NCI-H2196 (cell line): ENCODE measurements around the gene FOXP2.
"Not testable (repeated sequence)": the region's sequence is repeated elsewhere in the genome, so short reads cannot be mapped to it uniquely, and the experiment has no call there.

ENCODE experiments used
- DNase-seq: peaks from one replicate; lab custom pipeline; 2025; ENCODE audit not compliant: unreplicated experiment; lab: John Stamatoyannopoulos, UW

The FOXP2 gene

DNA sequence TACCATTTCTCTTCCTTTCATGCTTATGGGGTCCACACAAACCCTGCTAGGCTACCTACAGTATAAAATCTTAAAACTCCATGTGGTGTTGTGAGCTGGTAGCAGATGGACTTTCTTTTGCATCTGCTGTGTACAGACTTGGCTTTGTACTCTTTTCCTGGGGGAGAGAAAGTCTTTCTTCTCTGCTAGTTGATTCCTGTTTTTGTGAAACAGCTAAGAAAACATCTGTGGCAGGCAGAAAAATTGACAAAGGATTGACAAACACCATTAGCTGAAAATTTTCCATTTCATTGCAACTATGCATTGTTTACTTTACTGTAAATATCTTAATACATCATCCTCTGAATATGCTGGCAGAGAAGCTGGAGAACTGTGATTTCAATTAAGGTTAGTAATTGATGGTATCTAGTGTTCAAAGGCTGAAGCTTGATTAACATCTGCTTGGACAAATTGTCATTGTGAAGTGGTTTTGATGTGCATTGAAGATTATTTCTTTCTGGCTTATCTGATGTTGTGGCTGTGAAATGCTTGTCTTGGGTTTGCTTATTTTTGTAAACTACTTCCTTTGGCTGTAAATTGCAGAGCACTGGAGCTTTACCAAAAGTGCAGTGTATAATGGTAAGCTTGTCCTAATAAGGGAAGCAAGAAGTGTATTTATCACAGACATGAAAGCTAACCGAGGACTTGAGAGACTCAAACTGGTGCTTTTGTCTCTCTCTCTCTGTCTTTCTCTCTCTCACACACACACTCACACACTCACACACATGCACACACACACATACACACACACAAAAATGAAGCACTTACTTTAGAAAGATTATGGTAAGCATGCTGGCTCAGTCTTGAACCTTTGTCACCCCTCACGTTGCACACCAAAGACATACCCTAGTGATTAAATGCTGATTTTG lies at the start of gene FOXP2:
Gene FOXP2, plus strand, starts transcription at position 660 of the 908 bp plus-strand sequence. CDS start 11,697 bp downstream, outside the sequence.
- no peak for DNase-seq

DNA sequence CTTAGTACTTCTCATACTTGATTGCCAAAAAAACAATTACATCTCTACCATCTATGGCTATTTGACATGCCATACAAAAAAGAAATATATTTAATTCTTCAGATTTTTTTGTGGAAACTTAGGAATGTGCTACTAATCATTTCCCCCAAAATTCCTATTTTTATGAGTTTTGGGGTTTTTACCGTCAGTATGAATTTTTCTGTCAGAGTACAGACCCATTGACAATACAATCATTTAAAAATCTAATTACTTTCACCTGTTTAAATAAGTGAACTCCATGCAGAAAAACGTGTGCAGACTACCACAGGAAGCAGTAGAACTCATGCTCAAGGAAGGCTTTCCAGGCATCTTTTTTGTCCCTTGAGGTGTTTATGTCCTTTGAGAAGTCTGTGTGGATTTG lies 48.8 kb upstream of the FOXP2 start:
- no peak for DNase-seq

DNA sequence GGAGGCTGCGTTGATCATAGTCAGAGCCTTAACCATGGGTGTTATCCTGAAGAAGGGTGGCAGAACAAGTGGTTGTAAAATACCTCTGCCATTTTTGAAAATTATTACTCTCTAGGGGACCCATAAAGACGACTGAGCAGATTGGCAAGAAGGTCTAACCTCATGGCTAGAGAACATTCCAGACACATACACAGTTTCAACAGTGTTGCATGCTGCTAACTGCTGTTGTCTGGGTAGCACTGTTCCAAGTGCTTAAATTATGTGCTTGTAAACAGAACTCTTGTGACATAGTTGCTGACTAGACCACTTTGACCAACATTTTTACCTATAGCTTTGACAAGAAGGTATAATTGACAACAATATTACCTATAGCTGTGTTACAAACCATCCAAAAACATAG lies 46.1 kb upstream of the FOXP2 start:
- no peak for DNase-seq

DNA sequence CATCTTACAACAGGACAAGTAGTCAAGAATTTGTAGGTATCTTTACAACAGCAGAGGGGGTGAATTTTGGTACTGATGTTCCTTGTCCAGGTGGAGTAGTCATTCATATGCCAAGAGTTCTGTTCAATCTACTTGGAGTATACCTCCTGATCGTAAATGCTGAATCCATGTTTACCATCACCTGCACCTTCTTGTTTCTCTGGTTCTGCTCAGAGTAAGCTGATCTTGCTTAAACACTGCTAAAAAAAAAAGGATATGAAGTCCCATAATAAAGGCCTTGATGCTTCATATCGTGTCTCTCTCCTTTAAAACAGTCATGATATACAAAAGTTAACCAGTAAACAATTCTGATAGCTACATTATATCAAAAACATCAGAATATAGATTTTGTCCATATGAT lies 45.3 kb upstream of the FOXP2 start:
- no peak for DNase-seq

DNA sequence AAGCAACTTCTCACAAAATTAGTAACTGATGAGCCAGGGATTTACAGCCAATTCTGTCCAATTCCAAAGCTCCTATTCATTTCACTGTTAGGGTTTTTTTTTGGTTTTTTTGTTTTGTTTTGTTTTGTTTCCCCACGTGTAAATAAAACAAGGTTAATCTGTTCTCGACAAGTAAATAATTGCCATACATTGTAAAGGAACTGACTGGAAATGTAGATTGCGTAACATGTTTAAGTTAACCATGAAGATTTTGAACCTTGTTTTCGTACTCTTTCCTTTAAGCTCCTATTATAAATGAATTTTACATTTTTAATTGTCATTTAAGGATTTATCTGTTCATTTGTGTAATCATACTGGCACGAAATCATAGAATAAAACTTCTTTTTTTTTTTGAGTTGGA lies 42.0 kb upstream of the FOXP2 start:
- DNase-seq, result no peak

DNA sequence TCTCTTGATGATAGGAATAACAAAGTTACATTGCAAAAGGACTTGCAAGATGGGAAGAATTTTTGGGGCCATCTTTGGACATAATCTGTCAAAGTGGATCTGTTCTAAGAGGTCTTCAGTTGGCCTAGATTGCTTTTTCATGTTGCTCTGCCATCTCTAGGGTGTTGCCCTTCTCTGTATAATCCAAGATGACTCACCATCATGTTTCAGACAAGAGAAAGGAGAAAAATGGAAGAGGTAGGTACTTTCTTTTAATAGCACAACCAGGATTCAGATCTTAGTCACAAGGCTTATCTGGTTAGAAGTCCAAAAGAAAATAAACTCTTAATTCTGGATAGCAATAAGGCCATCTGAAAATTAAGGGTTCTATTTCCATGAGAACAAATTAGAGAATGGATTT lies 38.7 kb upstream of the FOXP2 start:
- DNase-seq, result no peak

DNA sequence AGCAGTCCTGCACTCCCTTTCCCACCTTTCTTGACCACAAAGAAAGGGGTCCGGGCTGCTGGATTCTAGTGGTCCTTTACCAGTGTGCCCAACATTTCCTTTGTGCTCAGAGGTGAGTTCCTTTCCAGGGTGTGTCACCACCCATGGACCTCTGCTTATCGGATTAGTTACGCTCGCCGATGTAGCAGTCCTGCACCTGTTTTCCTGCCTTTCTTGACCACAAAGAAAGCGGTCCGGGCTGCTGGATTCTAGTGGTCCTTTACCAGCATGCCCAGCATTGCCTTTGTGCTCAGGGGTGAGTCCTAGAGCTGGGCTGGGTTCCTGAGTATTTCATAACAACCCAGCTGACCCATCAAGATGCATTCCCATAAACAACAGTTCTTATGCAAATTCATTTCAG lies 30.7 kb upstream of the FOXP2 start:
- DNase-seq, result not testable (repeated sequence)

DNA sequence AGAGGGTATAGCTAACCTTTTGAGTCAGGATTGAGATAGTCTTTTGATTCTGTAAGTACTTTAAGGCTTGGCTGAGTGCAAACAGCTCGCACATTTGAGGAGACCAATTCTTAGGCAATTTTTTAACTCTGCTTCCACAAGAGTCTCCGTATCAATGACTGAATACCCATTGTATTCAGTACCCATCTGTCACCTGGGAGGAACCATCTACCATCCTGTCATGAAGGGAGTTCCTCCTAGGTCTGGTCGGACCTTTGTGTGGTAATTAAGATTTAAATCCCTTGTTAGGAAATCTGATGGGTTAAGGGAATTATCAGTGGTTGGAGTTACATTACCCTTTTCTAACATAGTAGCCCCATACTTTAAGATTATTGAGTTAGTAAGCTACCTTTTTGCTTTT lies 30.3 kb upstream of the FOXP2 start:
- not testable (repeated sequence) for DNase-seq

DNA sequence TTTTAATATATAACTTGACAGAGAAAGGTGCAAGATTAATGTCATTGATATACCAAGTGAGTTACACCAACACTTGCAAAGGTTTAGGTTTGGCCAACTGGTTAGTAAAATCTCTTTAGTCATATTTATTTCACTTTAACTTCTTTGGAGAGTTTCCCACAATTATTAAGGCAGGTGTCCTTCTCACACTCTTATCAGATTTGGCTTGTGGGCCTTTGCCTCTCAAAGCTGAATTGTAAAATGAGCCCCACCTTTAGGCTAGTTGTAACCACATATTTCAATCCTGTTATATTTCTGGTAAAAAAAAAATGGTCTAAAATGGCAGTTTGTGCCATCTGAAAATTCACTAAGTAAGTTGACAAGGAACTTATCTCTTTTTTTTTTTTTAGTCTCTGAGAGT lies 26.6 kb upstream of the FOXP2 start:
- DNase-seq, result no peak

DNA sequence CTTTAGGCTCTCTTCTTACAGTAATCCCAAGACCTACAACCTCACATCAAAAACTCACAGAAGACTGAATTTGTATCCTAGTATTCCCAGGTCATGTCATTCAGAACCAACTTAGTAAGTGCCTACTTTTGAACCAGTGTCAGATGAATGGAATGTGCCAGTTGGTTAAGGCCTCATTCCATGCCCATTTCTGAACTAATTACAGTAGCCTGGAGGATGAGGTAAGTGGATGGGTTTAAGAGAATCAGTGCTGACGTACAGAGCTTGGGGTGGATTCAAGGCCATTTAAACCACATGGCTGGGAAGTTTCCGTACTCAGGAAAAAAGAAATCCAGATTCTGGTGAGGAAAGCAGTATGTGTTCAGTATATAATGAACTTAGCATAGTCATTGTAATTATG lies 21.9 kb upstream of the FOXP2 start:
- DNase-seq, result no peak

DNA sequence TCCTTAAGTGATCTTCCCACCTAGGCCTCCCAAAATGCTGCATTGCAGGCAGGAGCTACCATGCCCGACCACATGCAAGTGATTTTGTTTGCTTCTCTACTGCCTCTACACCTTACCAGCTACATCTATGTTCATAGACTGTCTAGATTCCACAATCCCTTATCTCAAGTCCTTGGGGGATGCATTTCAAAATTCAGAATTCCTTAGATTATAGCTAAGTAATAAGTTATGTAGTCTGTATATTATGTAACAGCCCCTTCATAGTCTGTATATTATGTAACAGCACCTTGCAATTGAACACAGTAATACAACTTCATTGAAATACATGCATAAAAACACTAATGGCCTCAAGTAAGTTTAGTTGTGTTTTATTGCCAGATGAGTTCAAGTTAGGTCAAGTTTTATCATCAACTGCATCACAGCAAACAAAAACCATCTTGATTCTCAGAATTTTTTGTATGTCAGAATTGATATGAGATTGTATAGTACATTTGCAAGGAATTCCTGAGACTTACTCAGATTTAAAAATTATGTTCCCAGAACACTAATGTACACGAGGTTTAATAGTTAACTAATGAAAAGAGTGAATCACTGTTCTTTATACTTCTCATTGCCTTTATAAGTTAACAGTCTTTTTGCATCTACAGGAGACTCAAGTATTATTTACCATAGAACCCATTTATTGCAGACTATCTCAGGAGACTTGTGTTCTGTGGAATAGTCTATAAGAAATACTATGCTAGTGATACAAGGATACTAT lies 11.6 kb upstream of the FOXP2 start:
- DNase-seq, result no peak

DNA sequence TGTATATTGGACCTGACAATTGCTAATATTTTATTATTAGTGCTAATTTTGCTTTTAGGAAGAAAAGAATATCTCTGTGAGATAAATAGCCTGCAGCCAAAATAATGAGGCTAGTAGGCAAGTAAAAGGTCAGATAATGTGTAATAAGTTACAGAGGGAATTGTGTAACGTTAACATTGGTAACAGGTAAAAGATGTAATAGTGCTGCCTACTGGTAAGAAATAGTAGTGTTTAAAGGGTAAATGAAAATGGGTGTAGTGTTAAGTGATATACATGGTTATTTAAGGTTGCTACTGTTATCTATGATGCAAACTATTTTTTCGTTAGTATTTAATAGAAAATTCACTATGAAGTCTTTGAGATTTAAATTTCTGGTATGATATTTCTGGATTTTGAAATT lies 9.2 kb upstream of the FOXP2 start:
- no peak for DNase-seq

DNA sequence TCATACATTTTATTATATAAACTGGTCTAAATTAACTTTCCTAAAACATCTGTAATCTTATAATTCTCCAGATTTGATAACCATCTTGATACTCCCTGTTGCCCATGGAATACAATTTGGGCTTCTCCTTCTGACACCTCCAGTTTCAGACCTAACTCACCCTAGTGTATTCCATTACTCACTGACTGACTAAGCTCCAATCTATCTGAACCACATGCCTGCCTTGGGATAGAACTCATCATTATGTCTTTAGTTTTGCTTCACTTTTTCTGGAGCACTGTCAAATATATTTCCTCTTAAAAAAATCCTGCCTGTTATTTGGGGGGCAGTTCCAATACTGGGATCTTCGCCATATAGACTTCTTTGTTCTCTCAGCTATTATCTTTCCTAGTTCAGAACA lies 4.9 kb upstream of the FOXP2 start:
- DNase-seq, result no peak

DNA sequence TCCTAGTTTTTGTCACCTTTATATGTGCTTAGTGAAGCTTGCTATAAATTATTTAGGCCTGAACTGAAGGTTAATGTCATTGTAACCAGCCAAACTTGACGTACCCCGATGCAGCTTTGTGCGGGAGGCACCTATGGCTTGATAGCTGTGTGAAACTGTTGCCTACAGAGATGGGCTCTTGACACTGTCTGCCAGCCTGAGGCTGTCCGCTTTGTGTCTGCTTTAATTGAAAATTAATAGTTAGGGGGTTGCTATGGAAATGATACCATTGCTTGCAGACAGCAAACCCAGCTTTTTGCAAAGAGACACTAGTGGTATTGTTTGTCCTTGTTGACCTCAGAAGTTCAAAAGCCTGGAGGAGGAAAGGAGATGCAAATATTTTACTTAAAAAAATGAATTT lies 2.1 kb upstream of the FOXP2 start:
- no peak for DNase-seq

DNA sequence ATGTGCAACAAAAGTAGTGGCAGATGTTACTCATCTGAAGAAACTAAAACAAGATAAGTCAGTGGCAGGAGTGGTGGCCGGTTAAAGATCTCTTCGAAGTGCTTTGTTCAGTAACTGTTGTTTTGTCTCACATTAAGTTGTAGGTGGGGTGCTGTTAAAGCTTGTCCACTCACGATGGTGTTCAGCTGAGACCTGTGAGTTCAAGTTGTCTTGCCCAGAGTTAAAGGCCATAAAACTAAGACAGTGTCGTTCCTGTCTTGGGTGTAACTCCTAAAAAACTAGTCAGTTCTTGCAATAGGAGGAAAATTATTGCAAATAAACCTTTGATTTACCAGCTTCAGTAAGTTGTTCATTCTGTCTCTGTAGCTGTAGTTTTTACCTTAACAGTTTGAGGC lies 857 bp upstream of the FOXP2 start:
- DNase-seq, result no peak

DNA sequence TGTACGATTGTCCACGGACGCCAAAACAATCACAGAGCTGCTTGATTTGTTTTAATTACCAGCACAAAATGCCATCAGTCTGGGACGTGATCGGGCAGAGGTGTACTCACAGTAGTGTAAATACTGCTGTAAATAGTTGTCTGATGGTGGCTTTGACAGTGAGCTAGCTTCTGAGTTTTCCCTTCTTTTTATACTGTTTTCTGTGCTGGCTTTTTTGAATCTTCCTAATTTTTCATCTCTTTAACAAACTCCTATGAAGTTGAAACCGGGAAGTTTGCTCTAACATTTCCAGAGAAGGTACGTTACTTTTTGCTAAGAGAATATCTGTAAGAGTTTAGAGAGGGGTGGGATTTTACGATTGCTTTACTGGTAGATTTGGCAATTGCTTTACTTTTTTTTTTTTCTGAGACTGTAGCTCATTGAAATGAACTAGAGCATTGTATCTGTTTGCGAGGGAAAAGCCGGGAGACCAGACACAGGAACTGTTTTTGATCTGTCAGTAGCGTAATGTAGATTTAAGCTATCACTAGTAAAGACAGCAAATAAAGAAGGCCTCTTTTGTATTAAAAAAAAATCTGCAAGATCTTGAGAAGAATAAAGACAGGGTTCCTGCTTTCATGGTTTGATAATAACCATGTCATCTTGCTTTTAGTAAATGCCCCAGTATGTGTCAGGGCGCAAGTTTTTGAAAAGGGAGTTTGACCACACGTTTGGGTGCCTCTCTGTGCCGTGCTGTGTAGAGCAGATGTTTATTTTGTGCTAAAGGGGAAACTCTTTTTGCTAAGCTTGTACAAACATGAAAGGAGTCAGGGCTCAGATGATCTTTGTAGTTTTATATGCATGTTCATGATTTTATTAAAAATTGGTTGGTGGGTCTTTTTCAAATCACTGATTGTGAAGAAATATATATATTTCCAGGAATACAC lies 712 bp downstream of the FOXP2 start:
- no peak for DNase-seq

DNA sequence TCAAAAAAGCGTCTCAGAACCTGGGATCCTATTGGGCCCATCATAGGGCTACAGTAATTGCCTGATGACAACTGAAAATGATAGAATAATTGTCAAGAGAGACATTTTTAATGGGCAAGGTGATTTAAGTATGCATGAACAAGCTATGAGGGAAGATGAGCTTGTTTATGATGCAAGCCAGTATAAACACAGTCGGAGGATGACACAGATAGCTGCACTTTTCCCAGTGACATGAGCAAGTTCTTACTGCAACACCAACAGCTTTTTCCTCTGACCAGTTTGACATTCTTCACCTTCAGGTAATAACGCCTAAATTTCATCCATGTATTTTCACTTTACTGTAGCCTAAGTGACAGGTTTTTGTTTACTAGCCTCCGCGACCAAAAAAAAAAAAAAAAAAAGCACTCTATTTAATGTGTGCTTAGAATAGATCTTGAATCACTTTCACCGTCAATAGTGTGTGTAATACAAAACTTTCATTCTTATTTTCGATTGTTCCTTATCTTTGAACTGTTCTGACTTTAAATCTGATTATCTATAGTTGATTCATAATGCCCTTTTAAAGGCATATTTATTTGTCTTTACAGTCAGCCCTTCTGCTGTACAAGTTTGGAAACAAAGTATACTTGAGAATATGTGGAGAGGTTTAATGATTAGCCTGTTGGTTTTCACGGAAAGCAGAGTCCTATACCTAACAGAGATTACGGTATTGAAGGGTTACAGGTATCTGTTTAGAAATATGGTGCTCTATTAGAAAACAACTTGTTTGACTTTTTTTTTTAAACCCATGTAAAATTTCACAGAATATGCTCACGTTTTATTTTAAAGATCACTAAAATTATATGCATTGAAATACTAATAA lies 1.7 kb downstream of the FOXP2 start:
- no peak for DNase-seq

DNA sequence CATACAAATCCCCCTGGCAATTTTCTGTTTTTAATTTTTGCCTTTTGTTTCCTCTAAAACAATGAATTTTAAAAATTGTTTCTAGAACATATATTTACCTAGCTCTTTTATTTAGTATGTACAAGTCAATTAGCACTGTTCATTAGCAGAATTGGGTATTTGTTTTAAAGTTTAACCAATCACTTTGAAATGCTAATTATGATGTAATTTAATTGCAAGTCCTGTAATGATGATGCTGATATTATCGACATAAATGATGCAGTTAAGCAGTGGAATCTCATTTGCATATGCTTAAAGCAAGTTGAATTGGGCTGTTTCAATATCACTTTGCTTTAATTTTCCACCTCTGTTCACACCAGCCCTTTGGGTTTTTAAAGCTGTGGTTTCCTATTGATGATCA lies 2.7 kb downstream of the FOXP2 start:
- no peak for DNase-seq

DNA sequence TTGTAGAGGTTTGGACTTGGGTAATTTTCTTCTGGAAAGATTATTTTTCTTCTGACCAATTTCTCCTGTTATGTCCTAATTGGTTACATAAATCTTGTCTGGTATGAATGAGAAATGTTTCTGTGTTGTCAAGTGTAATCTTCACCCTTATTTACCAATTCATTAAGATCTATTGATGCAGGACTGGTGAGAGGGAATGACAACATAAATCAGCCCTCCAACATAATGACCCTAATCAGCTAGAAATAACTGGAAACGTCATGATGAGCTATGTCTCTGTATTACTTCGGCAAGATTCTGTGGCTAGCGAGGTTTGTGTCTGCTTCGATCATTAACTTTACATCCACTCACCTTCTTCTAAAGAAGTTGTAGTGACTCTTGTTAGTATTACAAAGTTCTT lies 3.5 kb downstream of the FOXP2 start:
- no peak for DNase-seq
